HL-60 (cell line): Measurements from ENCODE around the gene PIWIL4.

Experiments
- SPI1 ChIP-seq: IDR thresholded peaks from 2 replicates; pipeline ENCODE4 v1.6.1; 2012; ENCODE audit warnings: low read depth, mild to moderate bottlenecking, borderline replicate concordance
- TF ChIP-seq, protein P1 (sequence below): IDR thresholded peaks from one replicate; pipeline ENCODE4 v1.5.1; 2011; ENCODE audit warnings: low read length, control low read depth, inconsistent platforms; ENCODE audit not compliant: insufficient read depth

DNA sequence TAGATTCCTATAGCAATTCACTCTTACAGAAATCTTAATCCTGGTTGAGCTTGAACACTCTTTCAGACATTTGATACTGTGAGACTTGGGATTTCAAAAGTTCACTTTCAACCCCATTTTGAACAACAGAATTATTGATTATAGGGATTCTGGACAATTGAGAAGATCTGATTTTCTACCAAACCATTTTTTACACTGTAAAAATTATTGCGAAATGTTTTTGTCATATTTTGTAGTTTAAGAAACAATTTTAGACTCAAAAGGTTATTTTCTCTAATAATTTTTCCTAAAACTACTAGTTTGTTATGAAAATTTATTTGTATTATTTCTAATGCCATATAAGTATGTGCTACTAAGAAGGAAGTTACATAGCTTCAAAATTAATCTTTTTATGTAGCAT lies 36.4 kb downstream of the PIWIL4 start:
- TF ChIP-seq, protein P1, sequence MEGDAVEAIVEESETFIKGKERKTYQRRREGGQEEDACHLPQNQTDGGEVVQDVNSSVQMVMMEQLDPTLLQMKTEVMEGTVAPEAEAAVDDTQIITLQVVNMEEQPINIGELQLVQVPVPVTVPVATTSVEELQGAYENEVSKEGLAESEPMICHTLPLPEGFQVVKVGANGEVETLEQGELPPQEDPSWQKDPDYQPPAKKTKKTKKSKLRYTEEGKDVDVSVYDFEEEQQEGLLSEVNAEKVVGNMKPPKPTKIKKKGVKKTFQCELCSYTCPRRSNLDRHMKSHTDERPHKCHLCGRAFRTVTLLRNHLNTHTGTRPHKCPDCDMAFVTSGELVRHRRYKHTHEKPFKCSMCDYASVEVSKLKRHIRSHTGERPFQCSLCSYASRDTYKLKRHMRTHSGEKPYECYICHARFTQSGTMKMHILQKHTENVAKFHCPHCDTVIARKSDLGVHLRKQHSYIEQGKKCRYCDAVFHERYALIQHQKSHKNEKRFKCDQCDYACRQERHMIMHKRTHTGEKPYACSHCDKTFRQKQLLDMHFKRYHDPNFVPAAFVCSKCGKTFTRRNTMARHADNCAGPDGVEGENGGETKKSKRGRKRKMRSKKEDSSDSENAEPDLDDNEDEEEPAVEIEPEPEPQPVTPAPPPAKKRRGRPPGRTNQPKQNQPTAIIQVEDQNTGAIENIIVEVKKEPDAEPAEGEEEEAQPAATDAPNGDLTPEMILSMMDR, result no peak
- TF ChIP-seq SPI1, result no peak
